Measurements from ENCODE around the gene PLCB3.

Gene PLCB3

DNA sequence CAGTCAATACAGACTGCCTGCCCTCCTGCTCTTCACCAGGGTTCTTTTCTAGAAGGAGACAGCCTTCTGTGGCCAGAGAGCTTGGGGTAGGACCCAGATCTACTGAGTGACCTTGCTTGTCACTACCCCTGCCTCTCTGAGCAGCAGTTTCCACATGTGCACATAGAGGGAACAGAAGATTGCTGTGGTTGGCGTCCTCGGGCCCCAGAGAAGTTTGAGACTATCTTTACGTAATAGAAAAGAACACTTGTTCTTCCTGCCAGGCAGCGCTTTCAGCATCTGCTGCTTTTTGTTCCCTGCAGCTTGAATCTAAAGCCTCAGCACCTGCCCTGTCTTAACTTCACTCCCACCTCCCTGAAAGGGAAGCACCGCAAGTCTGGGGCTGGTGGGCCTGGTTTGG, 12.3 kb upstream of the PLCB3 start:
- H3K9me3 ChIP-seq (ENCODE audit: severe bottlenecking): no peaks in the 10 kb centered on the region
- DNase-seq (ENCODE audit: low spot score) (no peak), ATAC-seq (ENCODE audit: low read depth) (no peak)
- H3K27me3 ChIP-seq (ENCODE audit: insufficient read depth, poor library complexity, severe bottlenecking): no peaks in the 10 kb centered on the region
- peak overlapping the region; percentile 98 for H3K27ac ChIP-seq (ENCODE audit: poor library complexity, severe bottlenecking)
- TF ChIP-seq, protein P1, sequence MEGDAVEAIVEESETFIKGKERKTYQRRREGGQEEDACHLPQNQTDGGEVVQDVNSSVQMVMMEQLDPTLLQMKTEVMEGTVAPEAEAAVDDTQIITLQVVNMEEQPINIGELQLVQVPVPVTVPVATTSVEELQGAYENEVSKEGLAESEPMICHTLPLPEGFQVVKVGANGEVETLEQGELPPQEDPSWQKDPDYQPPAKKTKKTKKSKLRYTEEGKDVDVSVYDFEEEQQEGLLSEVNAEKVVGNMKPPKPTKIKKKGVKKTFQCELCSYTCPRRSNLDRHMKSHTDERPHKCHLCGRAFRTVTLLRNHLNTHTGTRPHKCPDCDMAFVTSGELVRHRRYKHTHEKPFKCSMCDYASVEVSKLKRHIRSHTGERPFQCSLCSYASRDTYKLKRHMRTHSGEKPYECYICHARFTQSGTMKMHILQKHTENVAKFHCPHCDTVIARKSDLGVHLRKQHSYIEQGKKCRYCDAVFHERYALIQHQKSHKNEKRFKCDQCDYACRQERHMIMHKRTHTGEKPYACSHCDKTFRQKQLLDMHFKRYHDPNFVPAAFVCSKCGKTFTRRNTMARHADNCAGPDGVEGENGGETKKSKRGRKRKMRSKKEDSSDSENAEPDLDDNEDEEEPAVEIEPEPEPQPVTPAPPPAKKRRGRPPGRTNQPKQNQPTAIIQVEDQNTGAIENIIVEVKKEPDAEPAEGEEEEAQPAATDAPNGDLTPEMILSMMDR (IDR thresholded peaks at IDR 0.05; ENCODE audit: poor library complexity, severe bottlenecking): no peak
- H3K4me1 ChIP-seq (ENCODE audit: insufficient read depth, poor library complexity, severe bottlenecking): peaks cover 14% of the 10 kb centered on the region
- peaks cover 30% of the 10 kb centered on the region for H3K36me3 ChIP-seq (ENCODE audit: low read depth)
- no peak overlapping the region for H3K4me3 ChIP-seq (ENCODE audit: severe bottlenecking)

DNA sequence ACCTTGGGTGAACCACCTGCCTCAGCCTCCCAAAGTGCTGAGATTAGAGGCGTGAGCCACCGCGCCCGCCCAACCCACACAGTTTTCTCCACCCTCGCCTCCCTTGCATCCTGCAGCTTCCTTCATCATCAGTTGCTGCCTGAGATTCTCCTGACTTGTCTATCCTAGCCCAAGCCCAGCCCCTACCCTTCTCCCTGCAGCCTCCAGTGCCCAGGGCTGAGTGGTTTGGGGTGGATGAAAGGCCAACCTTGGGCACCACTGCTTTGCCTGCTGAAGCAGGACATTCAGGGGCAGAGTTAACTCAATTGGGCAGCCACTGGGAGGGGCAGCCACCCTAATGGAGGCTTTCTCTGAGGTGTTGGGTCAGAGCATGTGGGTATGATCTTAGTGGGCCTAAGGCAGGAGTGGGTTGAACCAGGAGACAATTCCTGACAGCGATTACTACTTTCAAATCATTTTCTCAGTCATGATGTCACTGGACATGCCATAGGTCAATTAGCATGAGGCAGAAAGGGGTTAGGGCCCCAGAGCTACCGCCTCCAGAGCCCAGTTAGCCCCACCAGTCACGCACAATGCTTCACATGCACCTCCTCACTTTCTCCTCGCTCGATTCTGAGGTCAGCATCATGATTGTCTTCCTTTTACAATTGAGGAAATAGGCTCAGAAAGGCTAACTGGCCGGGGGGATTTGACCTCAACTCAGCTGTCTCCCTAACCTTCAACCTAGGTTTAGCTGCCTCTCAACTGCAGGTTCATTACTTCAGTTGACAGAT, 11.5 kb upstream of the PLCB3 start:
- H3K4me3 ChIP-seq (ENCODE audit: severe bottlenecking): no peak overlapping the region
- ATAC-seq (ENCODE audit: low read depth): no peak

DNA sequence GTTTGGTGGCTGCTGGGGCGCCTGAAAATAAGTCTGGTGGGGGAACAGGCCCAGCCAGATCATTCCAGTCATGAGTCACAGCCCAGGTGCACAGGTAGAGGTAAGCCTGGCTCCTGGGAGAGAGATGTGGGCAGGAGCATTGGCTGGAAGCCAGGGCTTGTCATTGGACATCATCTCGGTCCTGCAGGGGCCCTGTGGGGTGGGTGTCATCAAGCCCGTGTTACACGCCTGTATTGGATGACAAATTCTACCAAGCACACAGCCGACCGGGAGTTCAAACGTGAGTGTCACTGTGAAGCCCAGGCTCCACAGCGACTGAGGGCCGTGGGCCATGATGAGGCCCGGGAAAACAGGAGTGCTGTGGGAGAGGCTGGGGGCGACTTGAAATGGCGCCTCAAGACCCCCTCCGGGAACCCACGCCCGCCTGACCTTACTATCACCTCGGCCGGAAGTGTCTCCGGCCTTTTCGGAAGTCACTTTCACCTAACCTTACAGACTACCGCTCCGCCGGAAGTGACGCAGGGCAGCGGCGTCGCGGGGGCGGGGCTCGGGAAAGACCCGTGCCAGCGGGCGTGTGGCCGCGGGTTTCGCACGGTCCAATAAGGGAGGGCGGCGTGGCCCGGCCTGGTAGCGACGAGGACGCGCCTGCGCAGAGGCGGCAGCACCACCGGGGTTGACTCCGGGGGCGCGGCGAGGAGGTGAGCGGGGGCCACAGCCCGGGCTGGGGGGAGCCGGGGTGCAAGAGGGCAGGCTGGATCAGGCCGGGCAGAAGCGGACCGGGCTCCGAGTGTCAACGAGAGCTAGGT, 10.7 kb upstream of the PLCB3 start, which contains the start of gene FKBP2:
TSS of gene FKBP2 (plus strand) at position 661 of the 806 bp plus-strand sequence. CDS start 1,293 bp downstream, outside the sequence.
- DNase-seq (ENCODE audit: low spot score) (peak; percentile 98), ATAC-seq (ENCODE audit: low read depth) (peak; percentile 50)
- Histone ChIP-seq H3K4me1 (ENCODE audit: insufficient read depth, poor library complexity, severe bottlenecking) (peaks cover 14% of the 10 kb centered on the region), H3K27ac (ENCODE audit: poor library complexity, severe bottlenecking) (peak within 1 kb of the TSS; percentile 98), H3K4me3 (ENCODE audit: severe bottlenecking) (peak within 1 kb of the TSS; percentile 59), H3K9me3 (ENCODE audit: severe bottlenecking) (no peaks in the 10 kb centered on the region), H3K27me3 (ENCODE audit: insufficient read depth, poor library complexity, severe bottlenecking) (no peaks in the 10 kb centered on the region), H3K36me3 (ENCODE audit: low read depth) (peaks cover 40% of the 10 kb centered on the region)
- TF ChIP-seq, protein P1 (IDR thresholded peaks at IDR 0.05; ENCODE audit: poor library complexity, severe bottlenecking): no peak

More for the DNA sequence above, 11.5 kb upstream of the PLCB3 start:
- H3K27ac ChIP-seq (ENCODE audit: poor library complexity, severe bottlenecking): peak overlapping the region; percentile 98
- H3K9me3 ChIP-seq (ENCODE audit: severe bottlenecking): no peaks in the 10 kb centered on the region
- TF ChIP-seq, protein P1 (IDR thresholded peaks at IDR 0.05; ENCODE audit: poor library complexity, severe bottlenecking): no peak
- H3K4me1 ChIP-seq (ENCODE audit: insufficient read depth, poor library complexity, severe bottlenecking): peaks cover 14% of the 10 kb centered on the region
- no peak for DNase-seq (ENCODE audit: low spot score)
- no peaks in the 10 kb centered on the region for H3K27me3 ChIP-seq (ENCODE audit: insufficient read depth, poor library complexity, severe bottlenecking)
- peaks cover 37% of the 10 kb centered on the region for H3K36me3 ChIP-seq (ENCODE audit: low read depth)

DNA sequence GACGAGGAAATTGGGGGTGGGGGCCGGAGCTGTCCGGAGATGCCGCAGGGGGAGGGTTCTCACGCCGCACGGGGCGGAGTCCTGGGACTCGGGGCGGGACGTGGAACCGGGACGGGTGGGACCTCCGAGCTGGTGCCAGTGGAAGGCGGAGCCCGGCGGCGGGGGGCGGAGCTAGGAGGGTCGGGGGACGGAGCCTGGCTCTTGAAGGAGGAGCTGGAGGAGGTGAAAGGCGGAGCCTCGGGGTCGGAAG, 10.2 kb upstream of the PLCB3 start:
- TF ChIP-seq, protein P1 (IDR thresholded peaks at IDR 0.05; ENCODE audit: poor library complexity, severe bottlenecking): no peak
- Histone ChIP-seq H3K27me3 (ENCODE audit: insufficient read depth, poor library complexity, severe bottlenecking) (no peaks in the 10 kb centered on the region), H3K27ac (ENCODE audit: poor library complexity, severe bottlenecking) (peak overlapping the region; percentile 98), H3K4me1 (ENCODE audit: insufficient read depth, poor library complexity, severe bottlenecking) (peaks cover 14% of the 10 kb centered on the region), H3K9me3 (ENCODE audit: severe bottlenecking) (no peaks in the 10 kb centered on the region), H3K4me3 (ENCODE audit: severe bottlenecking) (peak overlapping the region; percentile 59), H3K36me3 (ENCODE audit: low read depth) (peaks cover 37% of the 10 kb centered on the region)
- DNase-seq (ENCODE audit: low spot score) (peak; percentile 98), ATAC-seq (ENCODE audit: low read depth) (peak; percentile 59)
